Karpas-422 (cell line): Measurements from ENCODE around the gene SP140. TPM values are rescaled to one million over a fixed set of nuclear protein-coding genes. Genes with fewer than 3 reads are reported as not detected.
A peak's percentile ranks its signal among the peaks of the same experiment; 100 is the strongest.
"Not testable (repeated sequence)": the region's sequence is repeated elsewhere in the genome, so short reads cannot be mapped to it uniquely, and the experiment has no call there.

Source experiments
- DNase-seq: peaks from one replicate; pipeline ENCODE4 v3.0.0-alpha.2; 2015
- H2AFZ ChIP-seq: fragments of 200-600 bp; sonication (generic); 2 replicates; pipeline ENCODE4 v1.6.1; 2014; ENCODE audit warnings: antibody characterized with exemption, low read length, mixed read lengths
- H3K27ac ChIP-seq: fragments of 200-600 bp; sonication (generic); 2 replicates; pipeline ENCODE4 v1.5.1; 2014; ENCODE audit warnings: mild to moderate bottlenecking, low read length, moderate library complexity
- H3K27me3 ChIP-seq: fragments of 200-600 bp; sonication (generic); 2 replicates; pipeline ENCODE4 v1.6.1; 2014; ENCODE audit warnings: low read length, mixed read lengths
- H3K36me3 ChIP-seq: fragments of 200-600 bp; sonication (generic); 2 replicates; pipeline ENCODE4 v1.6.1; 2014; ENCODE audit warnings: low read length, mixed read lengths; ENCODE audit not compliant: insufficient read depth
- H3K4me1 ChIP-seq: fragments of 200-600 bp; sonication (generic); 2 replicates; pipeline ENCODE4 v1.6.1; 2014; ENCODE audit warnings: mild to moderate bottlenecking, low read length, mixed read lengths
- H3K4me2 ChIP-seq: fragments of 200-600 bp; sonication (generic); 2 replicates; pipeline ENCODE4 v1.6.1; 2014; ENCODE audit warnings: low read length, low read depth, mild to moderate bottlenecking; ENCODE audit not compliant: poor library complexity, severe bottlenecking
- H3K4me3 ChIP-seq: fragments of 200-600 bp; sonication (generic); 2 replicates; pipeline ENCODE4 v1.5.1; 2014; ENCODE audit warnings: mild to moderate bottlenecking, antibody characterized with exemption, low read length, mixed read lengths
- H3K79me2 ChIP-seq: fragments of 200-600 bp; sonication (generic); 2 replicates; pipeline ENCODE4 v1.6.1; 2014; ENCODE audit warnings: mild to moderate bottlenecking, low read length, mixed read lengths
- H3K9ac ChIP-seq: fragments of 200-600 bp; sonication (generic); 2 replicates; pipeline ENCODE4 v1.6.0; 2014; ENCODE audit warnings: low read length
- H3K9me2 ChIP-seq: fragments of 200-600 bp; sonication (generic), shearing (Covaris generic); replicated peaks from 2 replicates; pipeline ENCODE4 v1.6.0; 2014; ENCODE audit warnings: mild to moderate bottlenecking, low read length, moderate library complexity; ENCODE audit not compliant: insufficient read depth
- H3K9me3 ChIP-seq: fragments of 300-700, 200-600 bp; sonication (generic); 2 replicates; pipeline ENCODE4 v1.6.1; 2014; ENCODE audit warnings: low read length, mixed read lengths
- H4K20me1 ChIP-seq: fragments of 200-600 bp; sonication (generic); 2 replicates; pipeline ENCODE4 v1.6.1; 2014; ENCODE audit warnings: mild to moderate bottlenecking, antibody characterized with exemption, low read length, low read depth; ENCODE audit not compliant: insufficient read depth
- total RNA-seq: library from RNA; depleted of rRNA; stranded (reverse); fragments of >200 nt; shearing (Covaris generic); gene quantifications from 2 replicates; pipeline ENCODE4 v1.2.3, GENCODE V29; 2014; ENCODE audit warnings: low replicate concordance

The SP140 gene
- total RNA-seq, 1 experiment from 2014 or later = 24.2 TPM

GRCh38 chr2:230219419-230220331 is 5.9 kb upstream of the SP140 start, which contains the start of gene SP110:
Gene SP110, minus strand, starts transcription at chr2:230219984. Its CDS starts 3,057 bp downstream, at chr2:230216927.
- peak within 1 kb of the TSS; percentile 74 for H3K4me3 ChIP-seq
- H3K9ac ChIP-seq = peak within 1 kb of the TSS; percentile 77
- H3K27me3 ChIP-seq = no peaks in the 10 kb centered on the region
- peak within 1 kb of the TSS; percentile 82 for H3K4me2 ChIP-seq
- H2AFZ ChIP-seq = peak within 1 kb of the TSS; percentile 25; the same call in 1 of the 2 replicates
- DNase-seq = peak; percentile 95
- peaks cover 48% of the 10 kb centered on the region for H3K4me1 ChIP-seq
- H3K79me2 ChIP-seq = peaks cover 47% of the 10 kb centered on the region
- no peaks in the 10 kb centered on the region for H3K9me3 ChIP-seq
- H4K20me1 ChIP-seq = no peaks in the 10 kb centered on the region
- no peaks in the 10 kb centered on the region for H3K9me2 ChIP-seq
- peaks cover 13% of the 10 kb centered on the region; the same call in 1 of the 2 replicates for H3K36me3 ChIP-seq
- H3K27ac ChIP-seq = peak within 1 kb of the TSS; percentile 59

DNA sequence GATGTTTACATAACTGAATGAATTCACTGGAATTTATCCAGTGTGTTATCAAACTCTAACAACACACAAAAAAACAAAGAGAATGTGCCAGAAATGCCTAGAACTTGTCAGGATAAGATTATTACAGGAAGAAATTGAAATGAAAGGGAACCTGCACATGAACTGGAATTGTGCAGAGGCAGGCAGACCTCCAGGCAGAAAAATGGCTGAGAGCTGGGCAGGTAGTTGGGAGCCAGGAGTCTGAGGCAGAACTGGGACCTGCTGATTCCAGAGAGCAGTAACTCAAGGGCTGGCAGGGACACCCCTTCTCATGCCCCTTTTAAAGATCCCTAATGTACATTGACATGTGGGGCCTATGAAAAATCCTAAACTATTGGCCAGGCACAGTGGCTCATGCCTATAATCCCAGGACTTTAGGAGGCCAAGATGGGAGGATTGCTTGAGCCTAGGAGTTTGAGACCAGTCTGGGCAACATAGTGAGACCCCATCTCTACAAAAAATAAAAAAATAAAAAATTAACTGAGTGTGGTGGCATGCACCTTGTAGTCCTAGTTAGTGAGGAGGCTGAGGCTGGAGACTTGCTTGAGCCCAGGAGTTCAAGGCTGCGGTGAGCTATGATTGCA is 5.1 kb upstream of the SP140 start:
- Histone ChIP-seq H3K9ac (peak overlapping the region; percentile 77), H3K27ac (peak overlapping the region; percentile 59), H2AFZ (0 out of 2 replicates have a peak overlapping the region, but pooled peaks have one; percentile 25), H4K20me1 (no peaks in the 10 kb centered on the region), H3K36me3 (peaks cover 10% of the 10 kb centered on the region; the same call in 1 of the 2 replicates), H3K4me3 (peak overlapping the region; percentile 74), H3K4me1 (peaks cover 56% of the 10 kb centered on the region), H3K9me2 (no peaks in the 10 kb centered on the region), H3K79me2 (peaks cover 44% of the 10 kb centered on the region), H3K27me3 (no peaks in the 10 kb centered on the region), H3K9me3 (no peaks in the 10 kb centered on the region), H3K4me2 (peak overlapping the region; percentile 82)
- DNase-seq = peak; percentile 48

DNA sequence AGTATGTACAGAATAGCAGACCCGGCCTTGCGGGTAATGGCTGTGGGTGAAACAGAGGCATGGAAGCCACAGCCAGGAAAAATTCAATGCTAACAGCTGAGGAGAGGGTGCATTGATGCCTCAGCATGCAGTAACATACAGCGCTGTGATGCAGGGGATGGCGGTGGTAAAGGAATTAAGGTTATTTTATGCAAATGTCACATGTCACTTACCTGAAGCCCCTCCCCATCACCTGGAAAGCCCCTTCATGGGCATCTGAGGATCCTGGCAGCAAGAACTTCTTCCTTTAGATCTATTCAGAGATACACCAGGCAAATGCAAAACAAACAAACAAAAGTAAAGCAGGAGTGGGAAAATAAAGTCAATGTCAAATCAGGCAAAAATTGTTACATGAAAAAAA is 4.0 kb upstream of the SP140 start:
- H3K27me3 ChIP-seq = no peaks in the 10 kb centered on the region
- no peaks in the 10 kb centered on the region for H3K9me2 ChIP-seq
- H3K4me1 ChIP-seq = peaks cover 67% of the 10 kb centered on the region
- H2AFZ ChIP-seq = no peak overlapping the region
- H3K36me3 ChIP-seq = peaks cover 3% of the 10 kb centered on the region; the same call in 1 of the 2 replicates
- no peak overlapping the region for H3K27ac ChIP-seq
- H3K9ac ChIP-seq = no peak overlapping the region
- H3K79me2 ChIP-seq = peaks cover 35% of the 10 kb centered on the region
- no peaks in the 10 kb centered on the region for H3K9me3 ChIP-seq
- DNase-seq = no peak
- H4K20me1 ChIP-seq = no peaks in the 10 kb centered on the region
- no peak overlapping the region for H3K4me3 ChIP-seq
- peak overlapping the region; percentile 11 for H3K4me2 ChIP-seq

DNA sequence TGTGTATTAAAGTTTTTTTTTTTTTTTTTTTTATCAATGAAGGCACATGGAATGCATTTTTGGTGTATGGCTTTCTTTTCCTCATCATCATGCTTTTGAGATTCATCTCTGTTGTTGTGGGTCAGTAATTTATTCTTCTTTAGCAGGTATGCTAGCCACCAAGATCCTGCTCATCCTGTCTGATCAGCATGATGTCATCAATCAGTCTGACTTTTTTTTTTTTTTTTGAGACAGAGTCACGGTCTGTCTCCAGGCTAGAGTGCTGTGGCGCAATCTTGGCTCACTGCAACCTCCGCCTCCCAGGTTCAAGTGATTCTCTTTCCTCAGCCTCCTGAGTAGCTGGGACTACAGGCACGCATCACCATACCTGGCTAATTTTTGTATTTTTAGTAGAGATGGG is 2.7 kb upstream of the SP140 start:
- not testable (repeated sequence) for H3K27me3 ChIP-seq, H3K9ac ChIP-seq, DNase-seq, H3K27ac ChIP-seq, H3K9me3 ChIP-seq, H3K4me3 ChIP-seq, H2AFZ ChIP-seq, H3K4me2 ChIP-seq, H3K36me3 ChIP-seq, H3K9me2 ChIP-seq, H4K20me1 ChIP-seq
- H3K4me1 ChIP-seq = peaks cover 72% of the 10 kb centered on the region
- peaks cover 24% of the 10 kb centered on the region for H3K79me2 ChIP-seq

DNA sequence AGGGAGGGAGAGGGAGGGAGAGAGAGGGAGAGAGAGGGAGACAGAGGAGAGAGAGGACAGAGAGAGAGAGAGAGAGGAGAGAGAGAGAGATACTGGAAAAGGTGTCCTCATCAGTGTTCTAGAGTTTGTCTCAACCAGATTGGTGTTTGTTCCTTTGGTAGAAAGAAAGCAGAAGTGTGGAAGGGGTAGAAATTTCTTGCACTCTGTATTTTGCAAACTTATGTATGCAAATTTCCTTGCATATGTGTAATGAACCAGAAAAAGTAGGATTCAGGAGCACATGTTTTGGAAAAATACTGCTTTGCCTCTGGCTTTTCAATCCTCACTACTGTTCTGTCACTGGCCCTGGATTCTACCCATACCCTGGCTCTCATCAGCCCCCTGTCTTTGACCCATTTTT is 1.1 kb upstream of the SP140 start:
- H3K36me3 ChIP-seq = no peaks in the 10 kb centered on the region
- H3K27me3 ChIP-seq = no peaks in the 10 kb centered on the region
- no peak overlapping the region for H2AFZ ChIP-seq
- H3K9me2 ChIP-seq = no peaks in the 10 kb centered on the region
- peaks cover 61% of the 10 kb centered on the region for H3K4me1 ChIP-seq
- peak; percentile 71 for DNase-seq
- H3K27ac ChIP-seq = peak overlapping the region; percentile 90
- no peaks in the 10 kb centered on the region for H3K9me3 ChIP-seq
- H3K4me2 ChIP-seq = peak overlapping the region; percentile 81
- H3K4me3 ChIP-seq = peak overlapping the region; percentile 57
- H3K79me2 ChIP-seq = peaks cover 8% of the 10 kb centered on the region
- peak overlapping the region; percentile 56 for H3K9ac ChIP-seq
- no peaks in the 10 kb centered on the region for H4K20me1 ChIP-seq

DNA sequence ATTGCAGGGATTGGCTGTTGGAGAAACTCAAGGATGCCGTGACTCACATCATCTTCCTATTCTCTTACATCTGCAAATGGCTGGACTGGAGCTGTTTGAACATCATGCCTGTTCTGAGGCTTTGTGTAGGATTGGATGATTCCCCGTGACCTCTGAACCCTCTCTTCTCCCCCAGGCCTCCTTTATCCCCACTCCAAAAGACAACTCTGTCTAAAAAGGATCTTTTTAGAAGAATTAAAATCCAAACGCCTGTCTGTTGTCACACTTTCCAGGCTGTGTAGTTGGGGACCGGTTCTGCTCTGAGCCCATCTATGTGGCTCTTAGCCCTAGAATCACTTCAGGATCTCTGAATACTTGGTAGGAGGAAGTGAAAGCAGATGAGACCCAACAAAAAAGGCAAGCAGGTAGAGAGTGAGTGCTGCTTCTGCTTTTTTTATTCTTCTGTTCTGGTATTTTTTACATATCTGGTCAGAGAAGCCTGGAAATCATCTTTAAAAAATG is 565 bp downstream of the SP140 start:
- Histone ChIP-seq H3K27ac (peak overlapping the region; percentile 90), H3K4me1 (peaks cover 56% of the 10 kb centered on the region), H4K20me1 (no peaks in the 10 kb centered on the region), H3K9me3 (peaks cover 14% of the 10 kb centered on the region), H3K4me2 (peak overlapping the region; percentile 81), H3K36me3 (peaks cover 13% of the 10 kb centered on the region), H3K4me3 (peak overlapping the region; percentile 57), H3K9me2 (no peaks in the 10 kb centered on the region), H2AFZ (peak overlapping the region; percentile 44; the same call in 1 of the 2 replicates), H3K27me3 (no peaks in the 10 kb centered on the region), H3K9ac (peak overlapping the region; percentile 56), H3K79me2 (no peaks in the 10 kb centered on the region)
- DNase-seq = peak; percentile 92

DNA sequence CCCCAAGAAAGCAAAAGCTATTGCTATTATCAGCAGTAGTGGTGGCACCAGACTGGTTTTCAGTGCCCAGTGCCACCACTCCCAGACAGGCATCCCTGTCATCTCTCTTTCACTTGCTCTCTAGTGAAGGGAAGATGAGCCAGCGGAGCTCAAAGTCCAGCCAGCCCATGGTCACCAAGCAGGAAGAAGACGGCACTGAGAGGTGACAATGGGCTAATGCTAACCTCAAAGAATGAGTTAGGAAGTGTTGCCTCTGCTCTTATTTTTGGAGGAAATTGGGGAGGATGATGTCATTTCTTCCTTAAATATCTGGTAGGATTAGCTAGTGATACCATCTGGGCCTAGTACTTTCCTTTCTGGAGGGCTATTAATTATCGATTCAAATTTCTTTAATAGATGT is 1.7 kb downstream of the SP140 start:
- peaks cover 49% of the 10 kb centered on the region for H3K4me1 ChIP-seq
- no peaks in the 10 kb centered on the region for H3K27me3 ChIP-seq
- H4K20me1 ChIP-seq = no peaks in the 10 kb centered on the region
- no peaks in the 10 kb centered on the region for H3K9me2 ChIP-seq
- no peak overlapping the region for H2AFZ ChIP-seq
- H3K36me3 ChIP-seq = peaks cover 15% of the 10 kb centered on the region
- H3K9ac ChIP-seq = peak overlapping the region; percentile 31
- H3K4me3 ChIP-seq = peak overlapping the region; percentile 31
- no peak for DNase-seq
- peak overlapping the region; percentile 90; the same call in 1 of the 2 replicates for H3K27ac ChIP-seq
- H3K79me2 ChIP-seq = no peaks in the 10 kb centered on the region
- peak overlapping the region; percentile 81 for H3K4me2 ChIP-seq
- peaks cover 20% of the 10 kb centered on the region for H3K9me3 ChIP-seq

DNA sequence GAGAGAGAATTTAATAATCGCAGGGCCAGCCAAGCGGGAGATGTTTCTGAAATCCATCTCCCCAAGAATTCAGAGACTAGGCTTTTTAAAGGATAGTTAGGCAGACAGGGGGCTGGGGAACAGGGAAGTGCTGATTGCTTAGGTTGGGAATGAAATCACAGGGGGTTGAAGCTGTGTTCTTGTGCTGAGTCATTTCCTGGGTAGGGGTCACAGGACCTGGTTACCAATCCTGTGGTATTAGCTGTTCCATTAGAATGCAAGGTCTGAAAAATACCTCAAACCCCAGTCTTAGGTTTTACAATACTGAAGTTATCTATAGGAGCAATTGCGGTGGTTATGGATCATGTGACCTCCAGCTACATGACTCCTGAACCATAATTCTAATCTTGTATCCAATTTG is 4.6 kb downstream of the SP140 start:
- H3K9me2 ChIP-seq = no peaks in the 10 kb centered on the region
- H3K9ac ChIP-seq = no peak overlapping the region
- H3K36me3 ChIP-seq = peaks cover 15% of the 10 kb centered on the region
- H3K9me3 ChIP-seq = peaks cover 21% of the 10 kb centered on the region
- no peak overlapping the region for H3K4me3 ChIP-seq
- H3K79me2 ChIP-seq = no peaks in the 10 kb centered on the region
- no peaks in the 10 kb centered on the region for H4K20me1 ChIP-seq
- no peak overlapping the region for H3K4me2 ChIP-seq
- DNase-seq = no peak
- no peak overlapping the region for H2AFZ ChIP-seq
- no peaks in the 10 kb centered on the region for H3K27me3 ChIP-seq
- H3K4me1 ChIP-seq = peaks cover 31% of the 10 kb centered on the region
- no peak overlapping the region for H3K27ac ChIP-seq
